HepG2 (cell line): ENCODE results near the gene PC. TPM values are rescaled to one million over a fixed set of nuclear protein-coding genes. Genes with fewer than 3 reads are reported as not detected.

Experiments used
- CCAR2 ChIP-seq: fragments of 200-400 bp; formaldehyde crosslinking; optimal IDR thresholded peaks from 2 replicates; pipeline ENCODE3; 2018; ENCODE audit warnings: low read depth, mild to moderate bottlenecking, low read length, moderate library complexity
- CSRNP1 ChIP-seq: sonication (generic); formaldehyde crosslinking; IDR thresholded peaks from 2 replicates; pipeline ENCODE4 v1.8.1; 2023; ENCODE audit warnings: mild to moderate bottlenecking, missing genetic modification reagents
- E2F2 ChIP-seq: sonication (generic); formaldehyde crosslinking; IDR thresholded peaks from 2 replicates; pipeline ENCODE4 v1.4.0; 2020; ENCODE audit warnings: missing genetic modification reagents, borderline replicate concordance
- NAIF1 ChIP-seq: sonication (generic); formaldehyde crosslinking; IDR thresholded peaks from 2 replicates; pipeline ENCODE4 v1.5.0; 2020; ENCODE audit warnings: mild to moderate bottlenecking, missing genetic modification reagents, borderline replicate concordance
- NFKB2 ChIP-seq: sonication (generic); formaldehyde crosslinking; IDR thresholded peaks from 2 replicates; pipeline ENCODE4 v1.4.0; 2020; ENCODE audit warnings: missing genetic modification reagents, borderline replicate concordance
- REST ChIP-seq, 2 experiments: IDR thresholded peaks; 2 replicates each; pipeline ENCODE4 v1.6.1; 2011 to 2012; ENCODE audit warnings: low read length in 2 of 2, borderline replicate concordance in 1 of 2, low read depth in 1 of 2, mild to moderate bottlenecking in 1 of 2, moderate library complexity in 1 of 2
- RFX3 ChIP-seq: IDR thresholded peaks from 2 replicates; pipeline ENCODE4 v1.6.1; 2016; ENCODE audit warnings: missing biosample characterization, missing genetic modification reagents
- THAP7 ChIP-seq: sonication (generic); formaldehyde crosslinking; IDR thresholded peaks from 2 replicates; pipeline ENCODE4 v1.8.1; 2023; ENCODE audit warnings: mild to moderate bottlenecking, missing genetic modification reagents
- ZBTB2 ChIP-seq: sonication (generic); formaldehyde crosslinking; IDR thresholded peaks from 2 replicates; pipeline ENCODE4 v1.8.0; 2022; ENCODE audit warnings: low read depth, missing genetic modification reagents
- ZBTB37 ChIP-seq: sonication (generic); formaldehyde crosslinking; IDR thresholded peaks from 2 replicates; pipeline ENCODE4 v1.4.0; 2020; ENCODE audit warnings: mild to moderate bottlenecking, missing genetic modification reagents
- ZFAT ChIP-seq: sonication (generic); formaldehyde crosslinking; conservative IDR thresholded peaks from 2 replicates; pipeline ENCODE4 v1.8.1; 2023; ENCODE audit warnings: missing genetic modification reagents, inconsistent platforms
- ZNF124 ChIP-seq: sonication (generic); formaldehyde crosslinking; IDR thresholded peaks from 2 replicates; pipeline ENCODE4 v1.4.0; 2020; ENCODE audit warnings: missing genetic modification reagents
- ZNF230 ChIP-seq: sonication (generic); formaldehyde crosslinking; IDR thresholded peaks from 2 replicates; pipeline ENCODE4 v1.4.0; 2020; ENCODE audit warnings: mild to moderate bottlenecking, missing genetic modification reagents
- ZNF644 ChIP-seq: IDR thresholded peaks from 2 replicates; pipeline ENCODE4 v1.6.1; 2016; ENCODE audit warnings: low read depth
- ZNF670 ChIP-seq: sonication (generic); formaldehyde crosslinking; IDR thresholded peaks from 2 replicates; pipeline ENCODE4 v1.8.0; 2022; ENCODE audit warnings: mild to moderate bottlenecking, missing genetic modification reagents, borderline replicate concordance
- ZNF709 ChIP-seq: sonication (generic); formaldehyde crosslinking; IDR thresholded peaks from 2 replicates; pipeline ENCODE4 v1.5.0; 2020; ENCODE audit warnings: mild to moderate bottlenecking, missing genetic modification reagents
- ZNF775 ChIP-seq: sonication (generic); formaldehyde crosslinking; IDR thresholded peaks from 2 replicates; pipeline ENCODE4 v1.4.0; 2020; ENCODE audit warnings: missing genetic modification reagents, mild to moderate bottlenecking, moderate library complexity, borderline replicate concordance
- ZSCAN20 ChIP-seq: sonication (generic); formaldehyde crosslinking; IDR thresholded peaks from 2 replicates; pipeline ENCODE4 v1.4.0; 2020; ENCODE audit warnings: missing genetic modification reagents, mild to moderate bottlenecking, borderline replicate concordance
- polyA plus RNA-seq, 8 experiments: library from polyadenylated mRNA; depleted of rRNA in 3 of 8; stranded (reverse) in 7 of 8; unstranded in 1 of 8; fragments of >200 nt; fragmentation: Illumina TruSeq in 4 of 8; extraction: Trizol in 4 of 8; gene quantifications; 2 replicates each; pipeline versions ENCODE4 v1.2.1 to v1.2.3, GENCODE V29; 2011 to 2016; ENCODE audit warnings: low read depth in 4 of 8, missing spikeins in 1 of 8, mixed read lengths in 1 of 8; ENCODE audit not compliant: insufficient read depth in 1 of 8
- total RNA-seq, 5 experiments: library from RNA; depleted of rRNA; stranded (reverse); fragments of >200 nt; fragmentation: Illumina TruSeq; extraction: Trizol; gene quantifications; 2 replicates each; pipeline ENCODE4 v1.2.3, GENCODE V29; 2016; ENCODE audit warnings: low read depth in 1 of 5

The PC gene
- total and polyA plus RNA-seq, 2 of the 13 experiments (the other 11 are each of a cell fraction or from before 2014, with no cell fraction given) = 29.0 to 39.0 TPM

- no peak for TF ChIP-seq THAP7 (CRISPR knock-in tag)
- TF ChIP-seq ZNF670 = 0 out of 2 replicates have a peak, but pooled peaks have one; percentile 0
- TF ChIP-seq REST (IDR thresholded peaks at IDR 0.05; ENCODE audit: borderline replicate concordance in 1 of 2, low read depth in 1 of 2, low read length in 2 of 2) = no peak
- no peak for TF ChIP-seq ZNF124 (CRISPR knock-in tag)
- TF ChIP-seq ZSCAN20 = no peak
- no peak for TF ChIP-seq ZFAT (CRISPR knock-in tag)
- TF ChIP-seq ZBTB37 = no peak
- TF ChIP-seq ZBTB2 (CRISPR knock-in tag) = no peak
- TF ChIP-seq ZNF775 (CRISPR knock-in tag) = no peak
- TF ChIP-seq ZNF644 (CRISPR knock-in tag) = peak; percentile 17; the same call in 1 of the 2 replicates
- 0 out of 2 replicates have a peak, but pooled peaks have one; percentile 42 for TF ChIP-seq CSRNP1 (CRISPR knock-in tag)
- TF ChIP-seq ZNF709 = no peak
- TF ChIP-seq RFX3 (CRISPR knock-in tag) = no peak
- no peak for TF ChIP-seq CCAR2
- TF ChIP-seq ZNF230 = no peak
- TF ChIP-seq NAIF1 (CRISPR knock-in tag) = no peak
- TF ChIP-seq E2F2 (CRISPR knock-in tag) = no peak
- no peak for TF ChIP-seq NFKB2 (CRISPR knock-in tag)
These were observed 50.2 kb downstream of the PC start (continued) for GRCh38 chr11:66907751-66908630.
